OCI-LY1 (cell line): ENCODE measurements around the gene PIK3CA.

Source experiments
- H2AFZ ChIP-seq: fragments of 200-600 bp; sonication (generic), shearing (Covaris generic); 2 replicates; pipeline ENCODE4 v1.6.0; 2014; ENCODE audit warnings: antibody characterized with exemption, mild to moderate bottlenecking, low read length
- H3F3A ChIP-seq: fragments of 200-600 bp; sonication (generic), shearing (Covaris generic); 2 replicates; pipeline ENCODE4 v1.6.0; 2014; ENCODE audit warnings: mild to moderate bottlenecking, antibody characterized with exemption, low read length, moderate library complexity; ENCODE audit not compliant: insufficient read depth
- H3K27ac ChIP-seq: fragments of 200-600 bp; sonication (generic); 2 replicates; pipeline ENCODE4 v1.5.1; 2014; ENCODE audit warnings: low read length, mixed run types, mild to moderate bottlenecking, low read depth; ENCODE audit not compliant: poor library complexity, severe bottlenecking
- H3K27me3 ChIP-seq: fragments of 200-600 bp; sonication (generic); 2 replicates; pipeline ENCODE4 v1.6.0; 2014; ENCODE audit warnings: antibody characterized with exemption, mild to moderate bottlenecking, low read length, moderate library complexity; ENCODE audit not compliant: insufficient read depth
- H3K36me3 ChIP-seq: fragments of 200-600 bp; sonication (generic); 2 replicates; pipeline ENCODE4 v1.6.1; 2014; ENCODE audit warnings: mild to moderate bottlenecking, antibody characterized with exemption, low read length, moderate library complexity, mixed read lengths; ENCODE audit not compliant: insufficient read depth
- H3K4me1 ChIP-seq: fragments of 200-600 bp; sonication (generic); 2 replicates; pipeline ENCODE4 v1.5.1; 2014; ENCODE audit warnings: mild to moderate bottlenecking, low read length, moderate library complexity; ENCODE audit not compliant: insufficient read depth, severe bottlenecking
- H3K4me2 ChIP-seq: fragments of 200-600 bp; sonication (generic), shearing (Covaris generic); 2 replicates; pipeline ENCODE4 v1.6.1; 2014; ENCODE audit warnings: low read length
- H3K4me3 ChIP-seq: fragments of 200-600 bp; sonication (generic); 2 replicates; pipeline ENCODE4 v1.5.1; 2014; ENCODE audit warnings: low read length, low read depth, mild to moderate bottlenecking, mixed read lengths; ENCODE audit not compliant: poor library complexity, severe bottlenecking
- H3K79me2 ChIP-seq: fragments of 200-600 bp; shearing (Covaris generic); 2 replicates; pipeline ENCODE4 v1.6.1; 2016; ENCODE audit warnings: mixed run types, low read length, mixed read lengths; ENCODE audit not compliant: insufficient read depth
- H3K9ac ChIP-seq: fragments of 200-600 bp; sonication (generic), shearing (Covaris generic); 2 replicates; pipeline ENCODE4 v1.6.1; 2014; ENCODE audit warnings: mild to moderate bottlenecking, low read length, mixed read lengths
- H3K9me2 ChIP-seq: fragments of 200-600 bp; sonication (generic), shearing (Covaris generic); 2 replicates; pipeline ENCODE4 v1.6.1; 2014; ENCODE audit warnings: low read depth, mild to moderate bottlenecking, low read length, mixed read lengths
- H3K9me3 ChIP-seq: fragments of 200-600 bp; shearing (Covaris generic); 2 replicates; pipeline ENCODE4 v1.6.1; 2014; ENCODE audit warnings: low read length, mixed read lengths
- H4K20me1 ChIP-seq: fragments of 200-600 bp; sonication (generic), shearing (Covaris generic); 2 replicates; pipeline ENCODE4 v1.6.0; 2016; ENCODE audit warnings: mild to moderate bottlenecking, low read length; ENCODE audit not compliant: insufficient read depth
- CTCF ChIP-seq: fragments of 200-600 bp; sonication (generic), shearing (Covaris generic); IDR thresholded peaks from 2 replicates; pipeline ENCODE4 v1.5.1; 2017; ENCODE audit warnings: mild to moderate bottlenecking, antibody characterized with exemption, low read length, moderate library complexity, mixed read lengths
- EZH2 ChIP-seq: fragments of 200-600 bp; sonication (generic), shearing (Covaris generic); IDR thresholded peaks from 2 replicates; pipeline ENCODE4 v1.8.0; 2017; ENCODE audit warnings: borderline replicate concordance, mixed run types, mild to moderate bottlenecking, antibody characterized with exemption, low read length, moderate library complexity, mixed read lengths

Gene PIK3CA

DNA sequence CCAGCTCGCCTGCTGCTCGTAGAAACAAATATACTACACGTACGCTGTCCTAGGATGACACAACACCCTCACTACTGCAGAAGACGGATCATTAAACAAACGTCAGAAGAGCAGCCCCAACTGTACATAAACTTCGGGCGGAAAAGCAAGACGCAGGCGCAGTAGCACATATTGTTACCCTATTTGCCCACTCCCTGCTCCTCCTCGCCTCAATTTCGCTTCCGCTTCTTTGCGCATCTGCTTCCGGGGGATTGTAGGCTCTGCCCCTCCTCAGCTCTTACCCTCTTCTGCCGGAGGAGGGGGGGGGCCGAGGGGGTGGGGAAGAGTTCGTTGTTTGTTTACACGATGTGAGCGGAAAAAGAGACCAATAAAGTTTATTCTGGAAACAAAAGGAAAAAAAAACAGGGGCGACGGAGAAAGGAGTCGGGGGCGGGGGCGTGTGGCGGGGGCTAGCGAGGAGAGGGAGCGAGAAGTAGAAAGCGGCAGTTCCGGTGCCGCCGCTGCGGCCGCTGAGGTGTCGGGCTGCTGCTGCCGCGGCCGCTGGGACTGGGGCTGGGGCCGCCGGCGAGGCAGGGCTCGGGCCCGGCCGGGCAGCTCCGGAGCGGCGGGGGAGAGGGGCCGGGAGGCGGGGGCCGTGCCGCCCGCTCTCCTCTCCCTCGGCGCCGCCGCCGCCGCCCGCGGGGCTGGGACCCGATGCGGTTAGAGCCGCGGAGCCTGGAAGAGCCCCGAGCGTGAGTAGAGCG, at the start of gene PIK3CA:
Gene PIK3CA, plus strand, starts transcription at position 485 of the 743 bp plus-strand sequence. CDS start 50,469 bp downstream, outside the sequence.
- H3F3A ChIP-seq = no peaks in the 10 kb centered on the region
- H3K27ac ChIP-seq = peak within 1 kb of the TSS; percentile 70
- H3K9me3 ChIP-seq = no peaks in the 10 kb centered on the region
- TF ChIP-seq EZH2 (no peak), CTCF (no peak)
- H3K27me3 ChIP-seq = no peaks in the 10 kb centered on the region
- peak within 1 kb of the TSS; percentile 74 for H2AFZ ChIP-seq
- no peaks in the 10 kb centered on the region for H3K9me2 ChIP-seq
- H3K4me2 ChIP-seq = peak within 1 kb of the TSS; percentile 95
- peaks cover 31% of the 10 kb centered on the region for H3K4me1 ChIP-seq
- H3K4me3 ChIP-seq = peak within 1 kb of the TSS; percentile 78
- no peaks in the 10 kb centered on the region for H4K20me1 ChIP-seq
- peaks cover 40% of the 10 kb centered on the region for H3K79me2 ChIP-seq
- no peaks in the 10 kb centered on the region for H3K36me3 ChIP-seq
- H3K9ac ChIP-seq = peak within 1 kb of the TSS; percentile 82

- Histone ChIP-seq H3K4me3 (no peak overlapping the region), H3K4me2 (no peak overlapping the region), H4K20me1 (no peaks in the 10 kb centered on the region), H3K27me3 (no peaks in the 10 kb centered on the region), H3K36me3 (no peaks in the 10 kb centered on the region), H3K27ac (no peak overlapping the region), H3K79me2 (no peaks in the 10 kb centered on the region), H3K9me3 (no peaks in the 10 kb centered on the region), H3F3A (no peaks in the 10 kb centered on the region), H3K9me2 (no peaks in the 10 kb centered on the region), H3K4me1 (no peaks in the 10 kb centered on the region), H3K9ac (no peak overlapping the region), H2AFZ (no peak overlapping the region; the same call in 1 of the 2 replicates)
- no peak for TF ChIP-seq EZH2
- TF ChIP-seq CTCF = peak; percentile 19; the same call in 1 of the 2 replicates
Measured at GRCh38 chr3:179098388-179099077, 49.6 kb upstream of the PIK3CA start.

GRCh38 chr3:179100652-179101051, 47.5 kb upstream of the PIK3CA start:
- no peak overlapping the region for H3K4me2 ChIP-seq
- H3K27ac ChIP-seq = no peak overlapping the region
- TF ChIP-seq EZH2 (no peak), CTCF (no peak)
- no peaks in the 10 kb centered on the region for H3F3A ChIP-seq
- no peaks in the 10 kb centered on the region for H3K9me2 ChIP-seq
- H3K9me3 ChIP-seq = no peaks in the 10 kb centered on the region
- H3K9ac ChIP-seq = no peak overlapping the region
- no peak overlapping the region for H3K4me3 ChIP-seq
- no peaks in the 10 kb centered on the region for H3K36me3 ChIP-seq
- no peaks in the 10 kb centered on the region for H3K27me3 ChIP-seq
- no peaks in the 10 kb centered on the region for H3K4me1 ChIP-seq
- no peaks in the 10 kb centered on the region for H3K79me2 ChIP-seq
- H4K20me1 ChIP-seq = no peaks in the 10 kb centered on the region
- H2AFZ ChIP-seq = no peak overlapping the region
